Transverse colon (tissue), 4 donors: ENCODE results near the gene DDN. TPM values are rescaled to one million over a fixed set of nuclear protein-coding genes. Genes with fewer than 3 reads are reported as not detected.
A peak's percentile ranks its signal among the peaks of the same experiment; 100 is the strongest.

Source experiments
- DNase-seq: peaks from one replicate; pipeline ENCODE4 v3.0.0-alpha.2; 2019
- H3K27ac ChIP-seq, 4 donors: fragments of 200-600 bp; sonication (generic); 2 replicates each; pipeline ENCODE4 v1.5.1; 2016 to 2018; ENCODE audit warnings: inconsistent platforms in 4 of 4
- H3K27me3 ChIP-seq: fragments of 200-600 bp; sonication (generic); 2 replicates; pipeline ENCODE4 v1.5.1; 2017; ENCODE audit warnings: inconsistent platforms
- H3K36me3 ChIP-seq, 4 donors: fragments of 200-600 bp; sonication (generic); 2 replicates each; pipeline ENCODE4 v1.5.1; 2017 to 2019; ENCODE audit warnings: inconsistent platforms in 4 of 4
- H3K4me1 ChIP-seq, 4 donors: fragments of 200-600 bp; sonication (generic); 2 replicates each; pipeline ENCODE4 v1.5.1; 2017 to 2020; ENCODE audit warnings: inconsistent platforms in 4 of 4
- H3K4me3 ChIP-seq, 4 donors: fragments of 200-600 bp; sonication (generic); 1 replicate in 1 of 4; 2 replicates in 3 of 4; pipeline versions ENCODE4 v1.5.1 to v1.6.1; 2017 to 2019; ENCODE audit warnings: inconsistent platforms in 4 of 4
- H3K9me3 ChIP-seq, 2 donors: fragments of 200-600 bp; sonication (generic); 2 replicates each; pipeline ENCODE4 v1.5.1; 2017 to 2019; ENCODE audit warnings: inconsistent platforms in 2 of 2
- CTCF ChIP-seq, 5 experiments: fragments of 200-600 bp in 3 of 5; fragments of 450-650 bp in 2 of 5; sonication (generic) in 3 of 5; IDR thresholded peaks; 1 replicate in 2 of 5; 2 replicates in 3 of 5; pipeline ENCODE4 v1.5.1; 2016 to 2017; ENCODE audit warnings: antibody characterized with exemption in 5 of 5, inconsistent platforms in 3 of 5, mild to moderate bottlenecking in 2 of 5, moderate library complexity in 1 of 5
- EP300 ChIP-seq: sonication (generic); formaldehyde crosslinking; IDR thresholded peaks from one replicate; pipeline ENCODE4 v1.6.1; 2017; ENCODE audit warnings: antibody characterized with exemption, low read depth
- POLR2A ChIP-seq: fragments of 450-650 bp; IDR thresholded peaks from one replicate; pipeline ENCODE4 v1.6.1; 2016; ENCODE audit warnings: antibody characterized with exemption, mild to moderate bottlenecking, moderate library complexity
- POLR2AphosphoS5 ChIP-seq, 3 donors: sonication (generic); formaldehyde crosslinking; IDR thresholded peaks; one replicate each; pipeline ENCODE4 v1.6.1; 2016; ENCODE audit warnings: antibody characterized with exemption in 3 of 3
- whole genome bisulfite sequencing, 2 donors: methylation state at CpG; one replicate each; pipeline ENCODE4 v1.1.5; 2018; ENCODE audit warnings: low coverage in 1 of 2; 5-methylcytosine and 5-hydroxymethylcytosine counted together
- in situ Hi-C, 4 donors: fragments of 200-750 bp; cut with MboI; loops; one replicate each; pipeline versions ENCODE4 v1.15.0 to v1.15.1; 2017; ENCODE audit warnings: low sequenced_read_pairs in 3 of 4, low pct_ligation_motif_present in 1 of 4, low pct_unique_long_range_greater_than_20kb in 1 of 4
- intact Hi-C: fragments of 100-400 bp; cut with DNase I; formaldehyde crosslinking; loops from one replicate; pipeline ENCODE4 v1.15.1; 2023; ENCODE audit warnings: low total_unique reads
- total RNA-seq, 4 donors: library from RNA; depleted of rRNA; stranded (reverse); fragments of >200 nt; gene quantifications; one replicate each; pipeline ENCODE4 v1.1.0, GENCODE V29; 2016

The DDN gene
- total RNA-seq, 4 donors from 2014 or later = 0.27 to 0.32 TPM; not detected in 2

GRCh38 chr12:49037111-49037946, 38.2 kb upstream of the DDN start:
- H3K9me3 ChIP-seq = no peaks in the 10 kb centered on the region
- 95% methylated on average over 7 of the region's 9 CpGs; no CpG with 5 or more reads in 1 of the 2 donors for WGBS, 2 donors
- DNase-seq = peak; percentile 2
- intact Hi-C loops (no loop called here), in situ Hi-C loops (no loop called here)
- peaks cover 0 to 81% (median 41%) of the 10 kb centered on the region in 4 donors for H3K36me3 ChIP-seq
- H3K27ac ChIP-seq = no peak overlapping the region
- no peak overlapping the region for H3K4me3 ChIP-seq
- no peak for TF ChIP-seq POLR2A
- no peak for TF ChIP-seq EP300
- no peak for TF ChIP-seq CTCF (IDR thresholded peaks at IDR 0.05)
- TF ChIP-seq POLR2AphosphoS5 (IDR thresholded peaks at IDR 0.05) = no peak
- H3K27me3 ChIP-seq = no peaks in the 10 kb centered on the region
- no peaks in the 10 kb centered on the region for H3K4me1 ChIP-seq

GRCh38 chr12:49036029-49036428, 36.9 kb upstream of the DDN start:
- Histone ChIP-seq H3K27ac (no peak overlapping the region), H3K4me1 (no peaks in the 10 kb centered on the region), H3K9me3 (no peaks in the 10 kb centered on the region), H3K4me3 (no peak overlapping the region), H3K27me3 (no peaks in the 10 kb centered on the region), H3K36me3 (peaks cover 0 to 74% (median 34%) of the 10 kb centered on the region in 4 donors)
- no peak for DNase-seq
- intact Hi-C loops (no loop called here), in situ Hi-C loops (no loop called here)
- TF ChIP-seq POLR2A (no peak), CTCF (IDR thresholded peaks at IDR 0.05) (no peak), POLR2AphosphoS5 (IDR thresholded peaks at IDR 0.05) (no peak), EP300 (no peak)
- 74 to 98% methylated on average over 4 of the region's 4 CpGs for WGBS, 2 donors

- no peak overlapping the region for H3K27ac ChIP-seq
- no peaks in the 10 kb centered on the region for H3K9me3 ChIP-seq
- H3K36me3 ChIP-seq = peaks cover 0 to 56% (median 25%) of the 10 kb centered on the region in 4 donors
- in situ Hi-C loops = no loop called here
- no peak overlapping the region for H3K4me3 ChIP-seq
- WGBS, 2 donors = 94% methylated on average over 4 of the region's 4 CpGs; no CpG with 5 or more reads in 1 of the 2 donors
- no peaks in the 10 kb centered on the region for H3K27me3 ChIP-seq
- intact Hi-C loops = no loop called here
- TF ChIP-seq CTCF (IDR thresholded peaks at IDR 0.05) (no peak), POLR2AphosphoS5 (IDR thresholded peaks at IDR 0.05) (no peak), EP300 (no peak), POLR2A (no peak)
- no peaks in the 10 kb centered on the region for H3K4me1 ChIP-seq
- DNase-seq = no peak
These were observed 35.1 kb upstream of the DDN start for GRCh38 chr12:49034286-49034622.

GRCh38 chr12:49033611-49034285, 34.6 kb upstream of the DDN start:
- Histone ChIP-seq H3K27me3 (no peaks in the 10 kb centered on the region), H3K27ac (no peak overlapping the region), H3K4me1 (no peaks in the 10 kb centered on the region), H3K9me3 (no peaks in the 10 kb centered on the region), H3K4me3 (no peak overlapping the region), H3K36me3 (peaks cover 0 to 56% (median 23%) of the 10 kb centered on the region in 4 donors)
- WGBS, 2 donors = 67 to 84% methylated on average over 3 to 12 of the region's 12 CpGs
- DNase-seq = no peak
- TF ChIP-seq CTCF (IDR thresholded peaks at IDR 0.05) (no peak), EP300 (no peak), POLR2AphosphoS5 (IDR thresholded peaks at IDR 0.05) (no peak), POLR2A (no peak)
- in situ Hi-C loops (no loop called here), intact Hi-C loops (no loop called here)
